Caco-2 (cell line): ENCODE measurements around the gene RASGRP3. TPM values are rescaled to one million over a fixed set of nuclear protein-coding genes. Genes with fewer than 3 reads are reported as not detected.
"Not testable (repeated sequence)": the region's sequence is repeated elsewhere in the genome, so short reads cannot be mapped to it uniquely, and the experiment has no call there.

Experiments used
- BruUV-seq: library from RNA; stranded (reverse); fragments of 400-500 nt; replicated peaks from 2 replicates; lab custom pipeline; 2021; lab: Mats Ljungman, UMichigan
- CTCF ChIA-PET: fragments of 300-600 bp; sonication (Branson Sonifier 250); formaldehyde crosslinking; loops from one replicate; lab custom pipeline; 2022; ENCODE audit warnings: antibody characterized with exemption; lab: Charles Lee
- POLR2A ChIA-PET: fragments of 300-600 bp; sonication (Branson Sonifier 250); formaldehyde crosslinking; loops from one replicate; lab custom pipeline; 2022; ENCODE audit warnings: antibody characterized with exemption; lab: Charles Lee
- DNase-seq, 2 experiments: peaks; one replicate each; pipeline versions ENCODE4 v3.0.0 to v3.0.0-alpha.2; 2020 to 2022
- H3K27me3 ChIP-seq: replicated peaks from 2 replicates; pipeline ENCODE4 v1.6.0; 2011; ENCODE audit warnings: low read length; ENCODE audit not compliant: control insufficient read depth, insufficient read depth
- H3K36me3 ChIP-seq: 2 replicates; pipeline ENCODE4 v1.5.1; 2011; ENCODE audit warnings: low read length; ENCODE audit not compliant: control insufficient read depth, insufficient read depth
- H3K4me1 ChIP-seq: fragments of 250-450 bp; sonication (Bioruptor Pico); 2 replicates; pipeline ENCODE4 v1.5.1; 2020; ENCODE audit warnings: mild to moderate bottlenecking
- H3K4me3 ChIP-seq: 2 replicates; pipeline ENCODE4 v1.5.1; 2011; ENCODE audit warnings: low read depth, mild to moderate bottlenecking, control low read depth, low read length
- H3K9me3 ChIP-seq: fragments of 250-450 bp; sonication (Bioruptor Pico); 2 replicates; pipeline ENCODE4 v1.5.1; 2020; ENCODE audit warnings: mild to moderate bottlenecking, moderate library complexity
- H3K27ac Mint-ChIP-seq: one replicate; pipeline ENCODE4 v1.8.0; 2022; ENCODE audit warnings: mixed read lengths; ENCODE audit not compliant: unreplicated experiment
- H3K27me3 Mint-ChIP-seq: one replicate; pipeline ENCODE4 v1.8.0; 2022; ENCODE audit warnings: mixed read lengths; ENCODE audit not compliant: insufficient read depth, unreplicated experiment
- H3K36me3 Mint-ChIP-seq: one replicate; pipeline ENCODE4 v1.8.0; 2022; ENCODE audit warnings: mild to moderate bottlenecking, mixed read lengths; ENCODE audit not compliant: insufficient read depth, unreplicated experiment
- H3K4me1 Mint-ChIP-seq: one replicate; pipeline ENCODE4 v1.8.0; 2022; ENCODE audit warnings: low read depth, mixed read lengths; ENCODE audit not compliant: unreplicated experiment
- H3K4me3 Mint-ChIP-seq: one replicate; pipeline ENCODE4 v1.8.0; 2022; ENCODE audit warnings: mild to moderate bottlenecking, moderate library complexity, mixed read lengths; ENCODE audit not compliant: unreplicated experiment
- H3K9me3 Mint-ChIP-seq: one replicate; pipeline ENCODE4 v1.8.0; 2022; ENCODE audit warnings: mixed read lengths; ENCODE audit not compliant: unreplicated experiment
- intact Hi-C: fragments of 100-400 bp; cut with micrococcal nuclease; formaldehyde crosslinking; loops from one replicate; pipeline ENCODE4 v1.10.0; 2022; ENCODE audit not compliant: unreplicated experiment
- total RNA-seq: library from RNA; stranded (reverse); gene quantifications from 2 replicates; pipeline ENCODE4 v1.2.3, GENCODE V29; 2022
- TF ChIP-seq, protein P1 (sequence below), 2 experiments: fragments of 200-600 bp in 1 of 2; IDR thresholded peaks; 1 replicate in 1 of 2; 2 replicates in 1 of 2; pipeline versions ENCODE4 v1.5.1 to v1.8.0; 2011 to 2022; ENCODE audit warnings: antibody characterized with exemption in 1 of 2, control low read depth in 1 of 2, inconsistent platforms in 1 of 2, low read depth in 1 of 2, low read length in 1 of 2, mild to moderate bottlenecking in 1 of 2, moderate library complexity in 1 of 2; ENCODE audit not compliant: insufficient read depth in 1 of 2, severe bottlenecking in 1 of 2, unreplicated experiment in 1 of 2

Gene RASGRP3
- total RNA-seq, 1 experiment from 2014 or later: 9.2 TPM

DNA sequence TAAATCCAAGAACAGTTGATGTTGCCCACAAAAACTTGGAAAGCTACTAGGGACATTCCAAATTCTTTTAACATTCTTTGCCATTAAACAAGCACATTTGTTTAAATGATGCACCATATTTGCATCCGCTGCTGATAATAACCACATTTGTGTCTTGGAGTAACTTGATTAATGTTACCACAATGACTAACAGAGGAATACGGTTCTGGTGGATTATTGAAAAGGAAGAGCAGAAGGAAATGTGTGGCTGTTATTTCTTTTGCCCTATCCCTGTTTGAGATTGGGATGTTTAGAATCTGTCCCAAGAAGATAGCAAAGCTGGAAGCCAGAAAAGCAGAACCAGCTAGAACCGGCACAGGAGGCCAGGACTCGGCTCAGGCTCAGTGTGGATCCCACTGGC is 39.2 kb upstream of the RASGRP3 start:
- H3K36me3 Mint-ChIP-seq: no peaks in the 10 kb centered on the region
- DNase-seq: no peak
- Histone ChIP-seq H3K27me3 (no peaks in the 10 kb centered on the region), H3K4me1 (no peaks in the 10 kb centered on the region), H3K9me3 (no peaks in the 10 kb centered on the region), H3K36me3 (no peaks in the 10 kb centered on the region), H3K4me3 (no peak overlapping the region)
- BruUV-seq: no TSS peak
- no peaks in the 10 kb centered on the region for H3K4me1 Mint-ChIP-seq
- no peaks in the 10 kb centered on the region for H3K9me3 Mint-ChIP-seq
- no peak overlapping the region for H3K4me3 Mint-ChIP-seq
- no peak overlapping the region for H3K27ac Mint-ChIP-seq
- peaks cover 2% of the 10 kb centered on the region for H3K27me3 Mint-ChIP-seq
- intact Hi-C loops: no loop called here
- TF ChIP-seq, protein P1, sequence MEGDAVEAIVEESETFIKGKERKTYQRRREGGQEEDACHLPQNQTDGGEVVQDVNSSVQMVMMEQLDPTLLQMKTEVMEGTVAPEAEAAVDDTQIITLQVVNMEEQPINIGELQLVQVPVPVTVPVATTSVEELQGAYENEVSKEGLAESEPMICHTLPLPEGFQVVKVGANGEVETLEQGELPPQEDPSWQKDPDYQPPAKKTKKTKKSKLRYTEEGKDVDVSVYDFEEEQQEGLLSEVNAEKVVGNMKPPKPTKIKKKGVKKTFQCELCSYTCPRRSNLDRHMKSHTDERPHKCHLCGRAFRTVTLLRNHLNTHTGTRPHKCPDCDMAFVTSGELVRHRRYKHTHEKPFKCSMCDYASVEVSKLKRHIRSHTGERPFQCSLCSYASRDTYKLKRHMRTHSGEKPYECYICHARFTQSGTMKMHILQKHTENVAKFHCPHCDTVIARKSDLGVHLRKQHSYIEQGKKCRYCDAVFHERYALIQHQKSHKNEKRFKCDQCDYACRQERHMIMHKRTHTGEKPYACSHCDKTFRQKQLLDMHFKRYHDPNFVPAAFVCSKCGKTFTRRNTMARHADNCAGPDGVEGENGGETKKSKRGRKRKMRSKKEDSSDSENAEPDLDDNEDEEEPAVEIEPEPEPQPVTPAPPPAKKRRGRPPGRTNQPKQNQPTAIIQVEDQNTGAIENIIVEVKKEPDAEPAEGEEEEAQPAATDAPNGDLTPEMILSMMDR (IDR thresholded peaks at IDR 0.05; ENCODE audit: insufficient read depth in 1 of 2, low read depth in 1 of 2, low read length in 1 of 2, severe bottlenecking in 1 of 2, unreplicated experiment in 1 of 2): no peak
- CTCF ChIA-PET: interaction anchor here (0.7 kb wide), 1 partner anchor 146 kb away, joined by 3 read pairs; no protein-coding TSS in a partner anchor
- POLR2A ChIA-PET: no interaction called here

- no peak overlapping the region for H3K4me3 Mint-ChIP-seq
- no peak overlapping the region for H3K27ac Mint-ChIP-seq
- no peaks in the 10 kb centered on the region for H3K36me3 Mint-ChIP-seq
- Histone ChIP-seq H3K36me3 (no peaks in the 10 kb centered on the region), H3K9me3 (no peaks in the 10 kb centered on the region), H3K27me3 (no peaks in the 10 kb centered on the region), H3K4me3 (no peak overlapping the region), H3K4me1 (no peaks in the 10 kb centered on the region)
- no peaks in the 10 kb centered on the region for H3K4me1 Mint-ChIP-seq
- CTCF ChIA-PET: interaction anchor here (0.6 to 0.7 kb wide), 2 partner anchors 56 to 146 kb away, joined by 3 to 7 read pairs; no protein-coding TSS in a partner anchor
- peaks cover 2% of the 10 kb centered on the region for H3K27me3 Mint-ChIP-seq
- BruUV-seq: no TSS peak
- TF ChIP-seq, protein P1 (IDR thresholded peaks at IDR 0.05; ENCODE audit: insufficient read depth in 1 of 2, low read depth in 1 of 2, low read length in 1 of 2, severe bottlenecking in 1 of 2, unreplicated experiment in 1 of 2): no peak
- H3K9me3 Mint-ChIP-seq: no peaks in the 10 kb centered on the region
- DNase-seq: no peak
- POLR2A ChIA-PET: no interaction called here
- intact Hi-C loops: no loop called here
Measured at GRCh38 chr2:33437815-33438214, 38.6 kb upstream of the RASGRP3 start.

GRCh38 chr2:33441235-33441810 is 35.1 kb upstream of the RASGRP3 start:
- no TSS peak for BruUV-seq
- Histone ChIP-seq H3K9me3 (no peaks in the 10 kb centered on the region), H3K27me3 (no peaks in the 10 kb centered on the region), H3K4me1 (no peaks in the 10 kb centered on the region), H3K36me3 (no peaks in the 10 kb centered on the region), H3K4me3 (no peak overlapping the region)
- ChIA-PET POLR2A (no interaction called here), CTCF (interaction anchor here (0.5 to 1.5 kb wide), 5 partner anchors 11 to 882 kb away, joined by 3 to 15 read pairs (median 4); no protein-coding TSS in a partner anchor)
- peak; percentile 55 to 64 for DNase-seq
- Mint-ChIP-seq H3K27me3 (peaks cover under 1% of the 10 kb centered on the region), H3K4me3 (no peak overlapping the region), H3K4me1 (no peaks in the 10 kb centered on the region), H3K9me3 (peaks cover 3% of the 10 kb centered on the region), H3K36me3 (no peaks in the 10 kb centered on the region), H3K27ac (no peak overlapping the region)
- TF ChIP-seq, protein P1 (IDR thresholded peaks at IDR 0.05; ENCODE audit: insufficient read depth in 1 of 2, low read depth in 1 of 2, low read length in 1 of 2, severe bottlenecking in 1 of 2, unreplicated experiment in 1 of 2): peak; percentile 55 to 74
- intact Hi-C loops: loop anchor here (1.0 kb wide), 3 partner anchors 28 to 669 kb away; no protein-coding TSS in a partner anchor

DNA sequence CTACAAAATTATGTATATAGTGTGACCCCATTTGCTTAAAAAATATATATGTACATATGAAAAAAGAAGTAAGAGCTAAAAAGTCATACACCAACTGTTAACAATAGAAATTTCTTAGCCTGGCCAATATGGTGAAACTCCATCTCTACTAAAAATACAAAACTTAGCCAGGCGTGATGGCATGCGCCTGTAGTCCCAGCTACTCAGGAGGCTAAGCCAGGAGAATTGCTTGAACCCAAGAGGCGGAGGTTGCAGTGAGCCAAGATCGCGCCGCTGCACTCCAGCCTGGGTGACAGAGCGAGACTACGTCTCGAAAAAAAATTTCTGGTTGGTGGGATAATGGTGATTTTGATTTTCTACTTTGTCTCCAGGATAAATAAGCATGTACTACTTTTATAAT is 34.4 kb upstream of the RASGRP3 start:
- POLR2A ChIA-PET, H3K4me1 Mint-ChIP-seq, H3K4me3 Mint-ChIP-seq, H3K27ac Mint-ChIP-seq, BruUV-seq, H3K27me3 Mint-ChIP-seq, DNase-seq, H3K36me3 ChIP-seq, H3K4me3 ChIP-seq, H3K4me1 ChIP-seq, H3K9me3 ChIP-seq, H3K9me3 Mint-ChIP-seq, H3K27me3 ChIP-seq, H3K36me3 Mint-ChIP-seq, intact Hi-C loops: not testable (repeated sequence)
- CTCF ChIA-PET: interaction anchor here (1.0 to 1.3 kb wide), 2 partner anchors 29 to 637 kb away, joined by 3 to 4 read pairs; no protein-coding TSS in a partner anchor
